ENCODE results near the gene B3GALT4. TPM values are rescaled to one million over a fixed set of nuclear protein-coding genes. Genes with fewer than 3 reads are reported as not detected.

B3GALT4 gene
- total RNA-seq, 2 donors from 2014 or later: 3.9 to 5.6 TPM

DNA sequence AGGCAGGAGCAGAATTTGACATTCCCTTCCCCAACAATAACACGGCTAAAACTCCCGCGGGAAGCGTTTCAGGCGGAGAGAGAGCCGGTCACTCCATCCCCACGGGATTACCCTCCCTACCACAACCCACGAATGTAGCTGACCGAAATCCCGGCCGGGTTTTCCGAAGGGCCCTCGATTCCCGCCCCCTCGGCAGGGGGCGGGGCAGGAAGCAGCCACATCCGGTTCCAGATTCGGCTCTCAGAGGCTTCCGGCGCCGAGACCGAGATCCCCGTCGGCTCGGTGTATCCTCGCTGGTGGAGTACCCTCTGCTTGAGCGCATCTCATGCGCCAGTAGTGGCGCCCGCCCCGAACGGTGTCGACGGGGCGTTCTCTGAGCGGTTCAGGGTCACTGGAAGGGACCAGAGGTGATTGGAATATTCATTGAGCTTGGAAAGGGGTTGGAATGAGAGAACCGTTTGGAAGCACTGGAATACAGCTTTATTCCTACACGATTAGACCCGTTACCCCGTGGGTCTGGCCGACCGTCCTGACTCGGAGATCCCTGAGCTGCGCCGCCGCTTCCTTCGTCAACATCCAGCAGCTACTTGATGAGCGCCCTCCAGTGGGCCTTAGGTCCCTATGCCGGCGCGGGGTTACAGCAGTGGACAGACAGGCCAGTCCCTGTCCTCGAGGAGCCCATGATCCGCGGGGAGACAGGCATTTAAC lies 22.5 kb downstream of the B3GALT4 start:
- Histone ChIP-seq H3K9me3 (no peaks in the 10 kb centered on the region), H3K27ac (peak overlapping the region; percentile 83 to 99 (median 89)), H3K4me3 (peak overlapping the region; percentile 44 to 85), H3K27me3 (no peaks in the 10 kb centered on the region), H3K36me3 (replicated peaks in 1 of 2; ENCODE audit: insufficient read depth in 1 of 2, low read depth in 2 of 2) (peaks cover 0 to 9% of the 10 kb centered on the region in 2 donors), H3K4me1 (peaks cover 26% of the 10 kb centered on the region)
- TF ChIP-seq CTCF (IDR thresholded peaks at IDR 0.05): peak; percentile 25 to 75 (median 59)
- peak in 2 of 3 donors; percentile 76 to 80 for TF ChIP-seq POLR2A (IDR thresholded peaks at IDR 0.05)
- WGBS, 2 donors: 0% methylated on average over 22 to 54 of the region's 54 CpGs
- ATAC-seq (peak; percentile 82), DNase-seq (peak; percentile 90 to 92 (median 90))
- intact Hi-C loops (cut with DNase I): no loop called here

DNA sequence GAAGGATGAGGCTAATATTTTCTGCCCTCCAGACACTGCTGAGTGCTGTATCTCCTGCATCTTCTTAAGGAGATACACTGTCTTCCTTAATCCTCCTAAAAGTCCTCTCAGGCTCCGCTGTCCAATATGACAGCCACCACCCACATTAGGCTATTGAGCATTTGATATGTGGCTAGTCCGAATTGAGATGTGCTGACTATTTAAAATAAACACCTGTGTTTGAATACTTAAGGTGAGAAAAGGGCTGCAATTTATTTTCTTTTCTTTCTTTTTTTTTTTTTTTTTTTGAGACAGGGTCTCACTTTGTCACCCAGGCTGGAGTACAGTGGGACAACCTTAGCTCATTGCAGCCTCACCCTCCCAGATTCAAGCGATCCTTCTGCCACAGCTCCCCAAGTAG lies 25.0 kb downstream of the B3GALT4 start:
- H3K27me3 ChIP-seq: no peaks in the 10 kb centered on the region
- DNase-seq: no peak
- TF ChIP-seq CTCF (IDR thresholded peaks at IDR 0.05) (no peak), POLR2A (IDR thresholded peaks at IDR 0.05) (no peak)
- intact Hi-C loops (cut with DNase I): no loop called here
- H3K36me3 ChIP-seq (replicated peaks in 1 of 2; ENCODE audit: insufficient read depth in 1 of 2, low read depth in 2 of 2): peaks cover 0 to 17% of the 10 kb centered on the region in 2 donors
- no peak for ATAC-seq
- no peak overlapping the region for H3K4me3 ChIP-seq
- WGBS, 2 donors: 67 to 86% methylated on average over 3 of the region's 3 CpGs
- peaks cover 25% of the 10 kb centered on the region for H3K4me1 ChIP-seq
- no peak overlapping the region for H3K27ac ChIP-seq
- no peaks in the 10 kb centered on the region for H3K9me3 ChIP-seq

- DNase-seq (no peak), ATAC-seq (no peak)
- intact Hi-C loops (cut with DNase I): no loop called here
- H3K4me1 ChIP-seq: peaks cover 16% of the 10 kb centered on the region
- TF ChIP-seq POLR2A (IDR thresholded peaks at IDR 0.05) (no peak), CTCF (IDR thresholded peaks at IDR 0.05) (no peak)
- H3K27me3 ChIP-seq: no peaks in the 10 kb centered on the region
- no peak overlapping the region for H3K27ac ChIP-seq
- H3K4me3 ChIP-seq: no peak overlapping the region
- no peaks in the 10 kb centered on the region for H3K9me3 ChIP-seq
- whole genome bisulfite sequencing, 2 donors: 87 to 89% methylated on average over 7 to 9 of the region's 16 CpGs
- peaks cover 0 to 17% of the 10 kb centered on the region in 2 donors for H3K36me3 ChIP-seq (replicated peaks in 1 of 2; ENCODE audit: insufficient read depth in 1 of 2, low read depth in 2 of 2)
These were observed 27.3 kb downstream of the B3GALT4 start for GRCh38 chr6:33304216-33304615.

- intact Hi-C loops (cut with DNase I): no loop called here
- peaks cover 0 to 18% of the 10 kb centered on the region in 2 donors for H3K36me3 ChIP-seq (replicated peaks in 1 of 2; ENCODE audit: insufficient read depth in 1 of 2, low read depth in 2 of 2)
- H3K27me3 ChIP-seq: no peaks in the 10 kb centered on the region
- no peaks in the 10 kb centered on the region for H3K9me3 ChIP-seq
- 64 to 85% methylated on average over 4 to 8 of the region's 8 CpGs for WGBS, 2 donors
- peaks cover 13% of the 10 kb centered on the region for H3K4me1 ChIP-seq
- no peak for TF ChIP-seq POLR2A (IDR thresholded peaks at IDR 0.05)
- TF ChIP-seq CTCF (IDR thresholded peaks at IDR 0.05): no peak
- no peak overlapping the region for H3K4me3 ChIP-seq
- ATAC-seq: no peak
- H3K27ac ChIP-seq: no peak overlapping the region
- DNase-seq: no peak
These were observed 28.1 kb downstream of the B3GALT4 start for GRCh38 chr6:33305052-33305451.

- Histone ChIP-seq H3K27me3 (no peaks in the 10 kb centered on the region), H3K4me1 (peaks cover under 1% of the 10 kb centered on the region), H3K27ac (no peak overlapping the region), H3K9me3 (no peaks in the 10 kb centered on the region), H3K36me3 (replicated peaks in 1 of 2; ENCODE audit: insufficient read depth in 1 of 2, low read depth in 2 of 2) (peaks cover 0 to 22% of the 10 kb centered on the region in 2 donors), H3K4me3 (no peak overlapping the region)
- TF ChIP-seq CTCF (IDR thresholded peaks at IDR 0.05) (no peak), POLR2A (IDR thresholded peaks at IDR 0.05) (no peak)
- no peak for ATAC-seq
- DNase-seq: no peak
- WGBS, 2 donors: 92% methylated on average over 4 of the region's 4 CpGs
- intact Hi-C loops (cut with DNase I): no loop called here
These were observed 29.4 kb downstream of the B3GALT4 start for GRCh38 chr6:33306356-33306755.
